ENCODE measurements around the gene EIF1AD. TPM values are rescaled to one million over a fixed set of nuclear protein-coding genes. Genes with fewer than 3 reads are reported as not detected.

The EIF1AD gene
- polyA plus RNA-seq (2013, experiment 1 of 2), result 31.6 TPM
- polyA plus RNA-seq (2013, experiment 2 of 2), result 30.8 TPM

GRCh38 chr11:66001942-66002647 lies at the start of gene EIF1AD, which contains the start of gene BANF1:
Gene EIF1AD (minus strand): TSS chr11:66002157. CDS start chr11:66000389, 1,768 bp downstream.
Gene BANF1 (plus strand): TSS chr11:66002503. CDS start chr11:66003251, 748 bp downstream.
- peak within 1 kb of the TSS in 1 of 2 experiments; percentile 94 for H3K14ac ChIP-seq (ENCODE audit: low read length in 2 of 2)
- H3K4me1 ChIP-seq (ENCODE audit: control insufficient read depth, insufficient read depth, low read depth, low read length), result peaks cover 10% of the 10 kb centered on the region
- peak within 1 kb of the TSS; percentile 25 for H2BK120ac ChIP-seq (ENCODE audit: low read depth, low read length)
- H3K27ac ChIP-seq (ENCODE audit: low read length, poor library complexity, severe bottlenecking), result peak within 1 kb of the TSS; percentile 83
- peaks cover 32% of the 10 kb centered on the region for H3K79me1 ChIP-seq (replicated peaks; ENCODE audit: low read length, poor library complexity, severe bottlenecking)
- H2BK12ac ChIP-seq (ENCODE audit: low read length in 2 of 2), result peak within 1 kb of the TSS in 1 of 2 experiments; percentile 55
- peak within 1 kb of the TSS; percentile 96 for H3K9ac ChIP-seq (ENCODE audit: low read length)
- peak within 1 kb of the TSS; percentile 81 for H2AFZ ChIP-seq (ENCODE audit: low read depth, low read length)
- peak within 1 kb of the TSS; percentile 89 to 93 for H3K4me3 ChIP-seq (ENCODE audit: insufficient read depth in 1 of 2, low read depth in 1 of 2, low read length in 2 of 2)
- H3K4me2 ChIP-seq (ENCODE audit: low read length, poor library complexity, severe bottlenecking), result peak within 1 kb of the TSS; percentile 72
- no peak within 1 kb of the TSS for H2BK5ac ChIP-seq (ENCODE audit: low read depth, low read length, poor library complexity, severe bottlenecking)
- peak within 1 kb of the TSS; percentile 85 for H2BK15ac ChIP-seq (ENCODE audit: low read depth, poor library complexity, severe bottlenecking)
- peak within 1 kb of the TSS; percentile 80 to 93 for H3K18ac ChIP-seq (ENCODE audit: low read depth in 1 of 2, low read length in 2 of 2)
- H3K9me3 ChIP-seq (ENCODE audit: control insufficient read depth, low read length), result no peaks in the 10 kb centered on the region
- H4K91ac ChIP-seq (ENCODE audit: low read length), result peak within 1 kb of the TSS; percentile 81
- H4K8ac ChIP-seq (ENCODE audit: low read length), result peak within 1 kb of the TSS; percentile 95
- peak within 1 kb of the TSS; percentile 30 to 89 for H3K4ac ChIP-seq (ENCODE audit: low read depth in 1 of 2, low read length in 2 of 2)
- H3K36me3 ChIP-seq (ENCODE audit: control insufficient read depth in 1 of 2, insufficient read depth in 2 of 2, low read depth in 1 of 2, low read length in 2 of 2), result peaks cover 55 to 57% of the 10 kb centered on the region in 2 experiments
- WGBS, result under 1% methylated on average over 55 of the region's 55 CpGs
- DNase-seq, result peak; percentile 99
- H2AK5ac ChIP-seq (ENCODE audit: low read length, severe bottlenecking), result no peak within 1 kb of the TSS
- no peaks in the 10 kb centered on the region for H3K27me3 ChIP-seq (ENCODE audit: control insufficient read depth in 1 of 2, insufficient read depth in 1 of 2, low read length in 2 of 2)
- no peak within 1 kb of the TSS for H3K23ac ChIP-seq (ENCODE audit: low read length in 2 of 2)

- Histone ChIP-seq H3K36me3 (ENCODE audit: control insufficient read depth in 1 of 2, insufficient read depth in 2 of 2, low read depth in 1 of 2, low read length in 2 of 2) (peaks cover 12 to 20% of the 10 kb centered on the region in 2 experiments), H3K4me1 (ENCODE audit: control insufficient read depth, insufficient read depth, low read depth, low read length) (peaks cover 45% of the 10 kb centered on the region), H2BK5ac (ENCODE audit: low read depth, low read length, poor library complexity, severe bottlenecking) (peak overlapping the region; percentile 0), H4K91ac (ENCODE audit: low read length) (peak overlapping the region; percentile 52), H3K9ac (ENCODE audit: low read length) (peak overlapping the region; percentile 95), H3K14ac (ENCODE audit: low read length in 2 of 2) (no peak overlapping the region), H3K4me3 (ENCODE audit: insufficient read depth in 1 of 2, low read depth in 1 of 2, low read length in 2 of 2) (peak overlapping the region; percentile 29 to 94), H3K18ac (ENCODE audit: low read depth in 1 of 2, low read length in 2 of 2) (peak overlapping the region; percentile 65 to 71), H3K27me3 (ENCODE audit: control insufficient read depth in 1 of 2, insufficient read depth in 1 of 2, low read length in 2 of 2) (peaks cover 6 to 33% of the 10 kb centered on the region in 2 experiments), H2AFZ (ENCODE audit: low read depth, low read length) (peak overlapping the region; percentile 60), H2AK5ac (ENCODE audit: low read length, severe bottlenecking) (peak overlapping the region; percentile 63), H3K79me1 (replicated peaks; ENCODE audit: low read length, poor library complexity, severe bottlenecking) (peaks cover 5% of the 10 kb centered on the region), H2BK12ac (ENCODE audit: low read length in 2 of 2) (peak overlapping the region in 1 of 2 experiments; percentile 17), H3K27ac (ENCODE audit: low read length, poor library complexity, severe bottlenecking) (peak overlapping the region; percentile 85), H3K4ac (ENCODE audit: low read depth in 1 of 2, low read length in 2 of 2) (peak overlapping the region in 1 of 2 experiments; percentile 60), H3K23ac (ENCODE audit: low read length in 2 of 2) (no peak overlapping the region), H2BK15ac (ENCODE audit: low read depth, poor library complexity, severe bottlenecking) (no peak overlapping the region), H4K8ac (ENCODE audit: low read length) (peak overlapping the region; percentile 69), H2BK120ac (ENCODE audit: low read depth, low read length) (no peak overlapping the region), H3K9me3 (ENCODE audit: control insufficient read depth, low read length) (no peaks in the 10 kb centered on the region), H3K4me2 (ENCODE audit: low read length, poor library complexity, severe bottlenecking) (peak overlapping the region; percentile 74)
- no peak for DNase-seq
- 34% methylated on average over 11 of the region's 12 CpGs for WGBS
Measured at GRCh38 chr11:66051371-66051765, 49.4 kb upstream of the EIF1AD start.

- Histone ChIP-seq H4K91ac (ENCODE audit: low read length) (no peak overlapping the region), H2BK120ac (ENCODE audit: low read depth, low read length) (no peak overlapping the region), H2AFZ (ENCODE audit: low read depth, low read length) (no peak overlapping the region), H3K36me3 (ENCODE audit: control insufficient read depth in 1 of 2, insufficient read depth in 2 of 2, low read depth in 1 of 2, low read length in 2 of 2) (peaks cover 10 to 13% of the 10 kb centered on the region in 2 experiments), H3K23ac (ENCODE audit: low read length in 2 of 2) (no peak overlapping the region), H3K9ac (ENCODE audit: low read length) (peak overlapping the region; percentile 95), H3K4ac (ENCODE audit: low read depth in 1 of 2, low read length in 2 of 2) (peak overlapping the region in 1 of 2 experiments; percentile 34), H2BK12ac (ENCODE audit: low read length in 2 of 2) (peak overlapping the region in 1 of 2 experiments; percentile 46), H2BK15ac (ENCODE audit: low read depth, poor library complexity, severe bottlenecking) (peak overlapping the region; percentile 20), H3K4me3 (ENCODE audit: insufficient read depth in 1 of 2, low read depth in 1 of 2, low read length in 2 of 2) (peak overlapping the region in 1 of 2 experiments; percentile 94), H4K8ac (ENCODE audit: low read length) (peak overlapping the region; percentile 10), H3K9me3 (ENCODE audit: control insufficient read depth, low read length) (no peaks in the 10 kb centered on the region), H2AK5ac (ENCODE audit: low read length, severe bottlenecking) (peak overlapping the region; percentile 63), H3K27ac (ENCODE audit: low read length, poor library complexity, severe bottlenecking) (no peak overlapping the region), H3K18ac (ENCODE audit: low read depth in 1 of 2, low read length in 2 of 2) (no peak overlapping the region), H3K4me1 (ENCODE audit: control insufficient read depth, insufficient read depth, low read depth, low read length) (peaks cover 45% of the 10 kb centered on the region), H2BK5ac (ENCODE audit: low read depth, low read length, poor library complexity, severe bottlenecking) (no peak overlapping the region), H3K4me2 (ENCODE audit: low read length, poor library complexity, severe bottlenecking) (no peak overlapping the region), H3K14ac (ENCODE audit: low read length in 2 of 2) (no peak overlapping the region), H3K79me1 (replicated peaks; ENCODE audit: low read length, poor library complexity, severe bottlenecking) (peaks cover 5% of the 10 kb centered on the region), H3K27me3 (ENCODE audit: control insufficient read depth in 1 of 2, insufficient read depth in 1 of 2, low read length in 2 of 2) (peaks cover 9 to 40% of the 10 kb centered on the region in 2 experiments)
- DNase-seq, result no peak
- WGBS, result 94% methylated on average over 4 of the region's 5 CpGs
Measured at GRCh38 chr11:66050581-66051231, 48.7 kb upstream of the EIF1AD start.

All from mesenchymal stem cell (in vitro differentiated cells and primary cell).